Endothelial cell (in vitro differentiated cells): ENCODE data around the gene GPD1L. TPM values are rescaled to one million over a fixed set of nuclear protein-coding genes. Genes with fewer than 3 reads are reported as not detected.

Experiments used
- DNase-seq: peaks from one replicate; pipeline ENCODE4 v3.0.0; 2021; ENCODE audit warnings: low spot score
- H3K27ac Mint-ChIP-seq: one replicate; pipeline ENCODE4 v1.8.0; 2021; ENCODE audit warnings: mixed read lengths, inconsistent platforms; ENCODE audit not compliant: unreplicated experiment
- H3K27me3 Mint-ChIP-seq: one replicate; pipeline ENCODE4 v1.8.0; 2021; ENCODE audit warnings: mild to moderate bottlenecking, moderate library complexity, mixed read lengths, inconsistent platforms; ENCODE audit not compliant: unreplicated experiment
- H3K36me3 Mint-ChIP-seq: one replicate; pipeline ENCODE4 v1.8.0; 2021; ENCODE audit warnings: mild to moderate bottlenecking, low read depth, mixed read lengths, inconsistent platforms; ENCODE audit not compliant: unreplicated experiment
- H3K4me1 Mint-ChIP-seq: one replicate; pipeline ENCODE4 v1.8.0; 2021; ENCODE audit warnings: mild to moderate bottlenecking, mixed read lengths, inconsistent platforms; ENCODE audit not compliant: unreplicated experiment
- H3K4me3 Mint-ChIP-seq: one replicate; pipeline ENCODE4 v1.8.0; 2021; ENCODE audit warnings: mild to moderate bottlenecking, mixed read lengths, inconsistent platforms; ENCODE audit not compliant: unreplicated experiment
- H3K9me3 Mint-ChIP-seq: one replicate; pipeline ENCODE4 v1.8.0; 2021; ENCODE audit warnings: mixed read lengths, inconsistent platforms; ENCODE audit not compliant: unreplicated experiment
- total RNA-seq: library from RNA; stranded (reverse); fragmentation: NEBNext Ultra II Directional; extraction: Animal tissue kit (Norgen Biotek cat#: 25700); gene quantifications from one replicate; pipeline ENCODE4 v1.2.1, GENCODE V29; 2021; ENCODE audit not compliant: unreplicated experiment
- TF ChIP-seq, protein P1 (sequence below): fragments of 200-600 bp; sonication (generic); IDR thresholded peaks from one replicate; pipeline ENCODE4 v1.5.0; 2021; ENCODE audit warnings: antibody characterized with exemption; ENCODE audit not compliant: unreplicated experiment

Gene GPD1L
- total RNA-seq, 1 donor from 2014 or later: 2.5 TPM

DNA sequence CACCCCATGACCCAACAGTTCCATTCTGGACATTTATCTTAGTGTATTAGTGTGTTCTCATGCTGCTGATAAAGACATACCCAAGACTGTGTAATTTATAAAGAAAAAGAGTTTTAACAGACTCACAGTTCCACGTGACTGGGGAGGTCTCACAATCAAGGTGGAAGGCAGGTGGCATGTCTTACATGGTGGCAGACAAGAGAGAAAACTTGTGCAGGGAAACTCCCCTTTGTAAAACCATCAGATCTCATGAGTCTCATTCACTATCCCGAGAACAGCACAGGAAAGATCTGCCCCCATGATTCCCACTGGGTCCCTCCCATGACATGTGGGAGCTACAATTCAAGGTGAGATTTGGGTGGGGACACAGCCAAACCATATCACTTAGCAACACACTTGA lies 21.6 kb upstream of the GPD1L start:
- Mint-ChIP-seq H3K4me1 (no peaks in the 10 kb centered on the region), H3K4me3 (no peak overlapping the region), H3K27ac (no peak overlapping the region), H3K9me3 (no peaks in the 10 kb centered on the region), H3K36me3 (peaks cover 6% of the 10 kb centered on the region), H3K27me3 (peaks cover 1% of the 10 kb centered on the region)
- DNase-seq: no peak
- TF ChIP-seq, protein P1, sequence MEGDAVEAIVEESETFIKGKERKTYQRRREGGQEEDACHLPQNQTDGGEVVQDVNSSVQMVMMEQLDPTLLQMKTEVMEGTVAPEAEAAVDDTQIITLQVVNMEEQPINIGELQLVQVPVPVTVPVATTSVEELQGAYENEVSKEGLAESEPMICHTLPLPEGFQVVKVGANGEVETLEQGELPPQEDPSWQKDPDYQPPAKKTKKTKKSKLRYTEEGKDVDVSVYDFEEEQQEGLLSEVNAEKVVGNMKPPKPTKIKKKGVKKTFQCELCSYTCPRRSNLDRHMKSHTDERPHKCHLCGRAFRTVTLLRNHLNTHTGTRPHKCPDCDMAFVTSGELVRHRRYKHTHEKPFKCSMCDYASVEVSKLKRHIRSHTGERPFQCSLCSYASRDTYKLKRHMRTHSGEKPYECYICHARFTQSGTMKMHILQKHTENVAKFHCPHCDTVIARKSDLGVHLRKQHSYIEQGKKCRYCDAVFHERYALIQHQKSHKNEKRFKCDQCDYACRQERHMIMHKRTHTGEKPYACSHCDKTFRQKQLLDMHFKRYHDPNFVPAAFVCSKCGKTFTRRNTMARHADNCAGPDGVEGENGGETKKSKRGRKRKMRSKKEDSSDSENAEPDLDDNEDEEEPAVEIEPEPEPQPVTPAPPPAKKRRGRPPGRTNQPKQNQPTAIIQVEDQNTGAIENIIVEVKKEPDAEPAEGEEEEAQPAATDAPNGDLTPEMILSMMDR: no peak

DNA sequence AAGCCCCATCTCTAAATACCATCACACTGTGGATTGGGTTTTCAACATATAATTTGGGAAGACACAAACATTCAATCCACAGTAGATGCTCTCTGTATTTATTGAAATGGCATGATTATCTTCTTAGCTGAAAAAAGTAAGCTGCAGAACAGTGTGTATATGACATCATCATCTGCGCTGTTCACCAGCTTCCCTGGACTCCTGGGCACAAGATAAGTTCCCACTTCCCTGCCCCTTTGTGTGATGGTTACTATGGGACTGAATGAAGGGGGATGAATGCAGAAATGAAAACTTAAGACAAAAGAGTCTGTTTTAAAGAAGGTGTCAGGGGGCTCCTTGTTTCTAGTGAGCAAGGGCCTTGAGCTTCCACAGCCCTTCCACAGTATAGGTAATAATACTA lies 20.0 kb upstream of the GPD1L start:
- Mint-ChIP-seq H3K36me3 (peaks cover 6% of the 10 kb centered on the region), H3K27ac (no peak overlapping the region), H3K4me1 (no peaks in the 10 kb centered on the region), H3K4me3 (no peak overlapping the region), H3K9me3 (no peaks in the 10 kb centered on the region), H3K27me3 (peaks cover 1% of the 10 kb centered on the region)
- TF ChIP-seq, protein P1: no peak
- no peak for DNase-seq

DNA sequence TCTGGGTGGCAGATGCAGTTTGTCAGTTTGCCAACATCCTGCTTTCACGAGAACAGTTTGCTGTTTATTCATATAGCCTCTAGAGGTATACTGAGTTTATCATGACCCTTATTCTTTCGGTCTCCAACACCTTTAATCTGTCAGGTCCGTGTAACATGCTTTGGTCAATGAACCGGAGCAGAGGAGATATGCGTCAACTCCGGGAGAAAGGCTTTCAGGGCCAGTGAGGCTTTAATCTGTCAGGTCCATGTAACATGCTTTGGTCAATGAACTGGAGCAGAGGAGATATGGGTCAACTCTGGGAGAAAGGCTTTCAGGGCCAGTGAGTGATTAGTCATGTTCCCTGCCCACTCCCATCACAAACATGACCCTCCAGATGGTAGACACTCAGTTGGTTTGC lies 16.9 kb upstream of the GPD1L start:
- no peak for DNase-seq
- Mint-ChIP-seq H3K27ac (no peak overlapping the region), H3K36me3 (peaks cover 6% of the 10 kb centered on the region), H3K4me1 (no peaks in the 10 kb centered on the region), H3K27me3 (no peaks in the 10 kb centered on the region), H3K4me3 (no peak overlapping the region), H3K9me3 (no peaks in the 10 kb centered on the region)
- TF ChIP-seq, protein P1: no peak

DNA sequence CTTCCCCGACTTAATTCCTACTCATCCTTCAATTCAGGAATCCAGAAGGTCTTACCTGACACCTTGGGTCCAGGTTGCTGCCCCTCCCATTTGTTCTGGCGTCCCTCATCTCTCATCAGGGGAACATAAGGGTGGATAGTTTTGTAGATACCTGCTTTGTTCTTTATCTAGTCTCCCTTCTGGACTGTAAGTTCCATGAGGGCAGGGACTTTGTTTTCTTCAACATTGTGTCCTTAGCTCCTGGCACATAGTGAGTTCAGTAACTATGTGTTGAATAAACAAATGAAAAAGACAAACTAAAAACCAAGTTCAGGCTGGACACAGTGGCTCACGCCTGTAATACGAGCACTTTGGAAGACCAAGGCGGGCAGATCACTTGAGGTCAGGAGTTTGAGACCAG lies 13.2 kb upstream of the GPD1L start:
- Mint-ChIP-seq H3K27me3 (no peaks in the 10 kb centered on the region), H3K4me1 (no peaks in the 10 kb centered on the region), H3K36me3 (no peaks in the 10 kb centered on the region), H3K4me3 (no peak overlapping the region), H3K27ac (no peak overlapping the region), H3K9me3 (no peaks in the 10 kb centered on the region)
- TF ChIP-seq, protein P1: no peak
- DNase-seq: no peak

DNA sequence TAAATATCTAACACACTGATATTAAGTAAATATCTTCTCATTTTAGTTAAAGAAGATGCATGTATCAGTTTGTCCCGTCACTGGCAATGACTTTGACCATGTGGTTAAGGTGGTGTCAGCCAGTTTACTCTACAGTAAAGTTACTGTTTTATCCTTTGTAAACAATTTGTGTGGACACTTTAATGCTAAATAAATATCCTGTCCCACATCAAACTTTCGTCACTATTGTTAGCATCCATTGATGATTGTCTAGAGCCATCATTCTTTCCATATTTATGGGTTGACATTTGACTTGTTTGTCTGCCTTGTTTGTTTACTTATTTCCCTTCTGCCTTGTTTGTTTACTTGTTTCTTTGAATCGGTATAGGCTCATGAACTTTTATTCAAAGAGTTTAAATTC lies 11.0 kb upstream of the GPD1L start:
- H3K27me3 Mint-ChIP-seq: no peaks in the 10 kb centered on the region
- DNase-seq: no peak
- no peaks in the 10 kb centered on the region for H3K9me3 Mint-ChIP-seq
- H3K27ac Mint-ChIP-seq: no peak overlapping the region
- no peak overlapping the region for H3K4me3 Mint-ChIP-seq
- H3K36me3 Mint-ChIP-seq: no peaks in the 10 kb centered on the region
- TF ChIP-seq, protein P1: no peak
- H3K4me1 Mint-ChIP-seq: no peaks in the 10 kb centered on the region
